T-helper 2 cell (primary cell): Measurements from ENCODE around the gene CARNS1.
"Not testable (repeated sequence)": the region's sequence is repeated elsewhere in the genome, so short reads cannot be mapped to it uniquely, and the experiment has no call there.

Source experiments
- DNase-seq, 5 experiments: peaks; one replicate each; pipeline versions ENCODE4 v3.0.0 to v3.0.0-alpha.2; 2012 to 2022

Gene CARNS1

DNA sequence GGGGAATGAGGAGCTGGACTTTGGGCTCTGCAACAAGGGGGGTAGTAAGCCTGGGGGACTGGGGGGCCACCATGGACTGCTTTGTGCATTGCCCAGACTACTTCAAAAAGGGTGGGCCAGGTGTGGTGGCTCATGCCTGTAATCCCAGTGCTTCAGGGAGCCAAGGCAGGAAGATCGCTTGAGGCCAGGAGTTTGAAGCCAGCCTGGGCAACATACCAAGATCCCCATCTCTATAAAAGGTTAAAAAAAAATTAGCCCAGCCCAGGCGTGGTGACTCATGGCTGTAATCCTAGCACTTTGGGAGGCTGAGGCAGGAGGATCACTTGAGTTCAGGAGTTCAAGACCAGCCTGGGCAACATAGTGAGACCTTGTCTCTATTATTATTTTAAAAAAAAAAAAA is 50.1 kb downstream of the CARNS1 start:
- DNase-seq, result not testable (repeated sequence)

GRCh38 chr11:67466367-67466766 is 50.9 kb downstream of the CARNS1 start:
- no peak for DNase-seq

DNA sequence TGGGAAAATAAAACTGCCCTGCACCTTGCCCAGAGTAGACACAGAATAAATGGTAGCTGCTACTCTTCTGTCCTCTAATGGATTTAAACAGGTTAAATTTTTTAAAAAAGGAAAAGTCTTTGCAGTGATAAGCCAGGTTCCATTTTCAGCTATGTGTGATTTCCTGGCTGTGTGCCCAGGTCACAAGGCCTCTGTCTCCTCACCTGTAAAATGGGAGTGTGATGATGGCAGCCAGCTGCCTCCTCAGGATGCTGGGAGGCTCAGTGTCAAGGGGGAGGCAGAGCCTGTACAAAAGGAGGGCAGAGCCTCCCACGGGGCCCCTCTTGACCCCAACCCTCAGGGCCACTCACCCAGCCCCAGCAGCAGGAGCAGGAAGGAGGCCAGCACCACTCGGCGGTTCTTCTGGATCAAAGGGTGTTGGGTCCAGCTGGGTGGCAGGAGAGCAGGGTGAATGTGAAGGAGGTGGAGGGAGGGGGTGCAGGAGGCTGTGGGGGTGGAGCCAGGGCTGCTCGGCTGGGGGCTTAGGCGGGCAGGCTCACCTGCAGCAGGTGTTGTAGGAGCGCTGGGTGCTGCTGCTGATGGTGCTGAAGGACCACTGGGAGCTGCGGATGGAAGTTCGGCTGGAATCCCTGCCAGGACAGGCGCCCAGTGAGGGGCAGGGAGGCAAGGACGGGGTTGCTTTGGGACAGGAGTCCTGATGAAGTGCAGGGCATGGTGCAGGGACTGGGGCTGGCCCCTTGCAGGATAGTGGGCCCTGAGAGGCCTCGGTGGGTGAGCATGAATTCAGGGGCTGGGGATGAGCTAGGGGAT is 51.7 kb downstream of the CARNS1 start:
- no peak for DNase-seq

DNA sequence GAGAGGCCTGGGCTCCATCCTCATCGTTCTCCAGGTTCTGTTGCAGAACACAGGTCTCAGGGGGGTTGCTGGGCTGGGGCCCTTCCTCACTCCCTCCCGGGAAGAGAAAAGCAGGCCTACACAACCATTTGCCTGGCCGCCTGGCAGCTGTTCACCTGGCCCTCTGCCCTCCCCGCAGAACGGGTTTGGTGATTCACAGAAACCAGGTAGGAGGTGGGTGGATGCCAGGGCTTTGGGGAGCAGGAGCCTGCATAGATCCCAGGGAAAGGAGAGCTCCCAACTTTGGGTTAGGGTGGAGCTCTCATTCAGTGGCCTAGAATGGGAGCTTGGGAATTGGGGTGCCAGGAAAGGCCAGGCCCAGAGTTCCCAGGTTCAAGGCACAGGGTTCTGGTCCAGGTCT is 52.6 kb downstream of the CARNS1 start:
- DNase-seq, result no peak

- DNase-seq, result no peak
Measured at GRCh38 chr11:67468456-67468758, 52.9 kb downstream of the CARNS1 start.

- DNase-seq, result peak; percentile 82 to 94 (median 86)
Measured at GRCh38 chr11:67468759-67469507, 53.5 kb downstream of the CARNS1 start, which contains the start of gene TMEM134. TMEM134 (minus strand) TSS chr11:67469251; CDS start chr11:67469192, 59 bp downstream.

- DNase-seq, result no peak
Measured at GRCh38 chr11:67469508-67469811, 54.0 kb downstream of the CARNS1 start.

DNA sequence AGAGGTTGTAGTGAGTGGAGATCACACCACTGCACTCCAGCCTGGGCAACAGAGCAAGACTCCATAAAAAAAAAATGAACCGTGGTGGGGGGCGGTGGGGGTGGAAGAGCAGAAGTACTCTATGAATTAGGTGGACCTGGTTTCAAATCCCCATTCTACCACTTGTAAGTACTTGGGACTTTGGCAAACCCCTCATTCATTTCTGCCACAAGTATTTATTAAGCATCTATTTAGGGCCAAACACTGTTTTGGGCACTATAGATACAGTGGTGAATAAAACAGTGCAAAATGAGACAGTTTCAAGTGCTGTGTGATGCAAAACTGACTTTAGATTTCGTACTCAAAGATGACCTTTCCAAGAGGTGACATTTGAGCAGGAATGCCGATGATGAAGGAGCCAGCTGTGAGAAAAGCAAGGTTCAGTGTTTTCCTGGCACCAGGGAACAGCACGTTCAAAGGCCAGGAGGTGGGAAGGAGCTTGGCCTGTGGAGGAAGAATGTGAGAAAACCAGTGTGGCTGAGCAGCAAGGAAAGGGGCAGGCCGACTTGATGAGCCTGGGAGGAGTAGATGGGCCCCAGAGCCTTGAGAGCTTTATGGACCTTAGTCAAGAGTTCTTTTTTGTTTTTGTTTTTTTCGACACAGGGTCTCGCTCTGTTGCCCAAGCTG is 55.0 kb downstream of the CARNS1 start:
- no peak for DNase-seq

GRCh38 chr11:67472882-67473281 is 57.4 kb downstream of the CARNS1 start:
- no peak for DNase-seq
